SK-N-MC (cell line): ENCODE measurements around the gene COIL.

Source experiments
- EZH2 ChIP-seq: fragments of 200-600 bp; sonication (generic); IDR thresholded peaks from one replicate; pipeline ENCODE4 v1.6.1; 2017; ENCODE audit warnings: antibody characterized with exemption
- POLR2AphosphoS5 ChIP-seq: IDR thresholded peaks from 2 replicates; pipeline ENCODE4 v1.6.1; 2012; ENCODE audit warnings: mild to moderate bottlenecking, low read depth, low read length, borderline replicate concordance

GRCh38 chr17:56994009-56994792, 33.4 kb upstream of the COIL start:
- TF ChIP-seq POLR2AphosphoS5, result no peak
- TF ChIP-seq EZH2, result no peak
